NCI-H2196 treated with DMSO at 0.1 percent for 48 hours (cell line): ENCODE results near the gene GCN1.
"Not testable (repeated sequence)": the region's sequence is repeated elsewhere in the genome, so short reads cannot be mapped to it uniquely, and the experiment has no call there.

Experiments
- DNase-seq: peaks from one replicate; lab custom pipeline; 2025; ENCODE audit not compliant: unreplicated experiment; lab: John Stamatoyannopoulos, UW

The GCN1 gene

GRCh38 chr12:120194534-120195395 is at the start of gene GCN1:
Gene GCN1 (minus strand): TSS chr12:120194715. CDS start chr12:120194697, 18 bp downstream.
- peak; percentile 16 for DNase-seq

- DNase-seq: no peak
These were observed 48.6 kb upstream of the GCN1 start for GRCh38 chr12:120242971-120243699.

- DNase-seq: no peak
These were observed 47.8 kb upstream of the GCN1 start for GRCh38 chr12:120242275-120242799.

GRCh38 chr12:120241561-120242274 is 47.2 kb upstream of the GCN1 start:
- no peak for DNase-seq

- no peak for DNase-seq
These were observed 45.9 kb upstream of the GCN1 start for GRCh38 chr12:120240495-120240833.

- no peak for DNase-seq
These were observed 45.4 kb upstream of the GCN1 start for GRCh38 chr12:120239776-120240494.

- DNase-seq: no peak
These were observed 44.4 kb upstream of the GCN1 start for GRCh38 chr12:120238839-120239445.

- no peak for DNase-seq
These were observed 43.7 kb upstream of the GCN1 start for GRCh38 chr12:120238217-120238616.

GRCh38 chr12:120237360-120238171 is 43.1 kb upstream of the GCN1 start:
- no peak for DNase-seq

- DNase-seq: not testable (repeated sequence)
These were observed 42.3 kb upstream of the GCN1 start for GRCh38 chr12:120236809-120237208.

GRCh38 chr12:120235369-120236323 is 41.1 kb upstream of the GCN1 start:
- DNase-seq: no peak

- DNase-seq: peak; percentile 73
These were observed 40.3 kb upstream of the GCN1 start for GRCh38 chr12:120234643-120235368.

- peak; percentile 91 for DNase-seq
These were observed 36.9 kb upstream of the GCN1 start for GRCh38 chr12:120231316-120232011.

GRCh38 chr12:120230974-120231315 is 36.4 kb upstream of the GCN1 start:
- DNase-seq: no peak

GRCh38 chr12:120230326-120230973 is 35.9 kb upstream of the GCN1 start:
- DNase-seq: peak; percentile 54

- DNase-seq: no peak
These were observed 35.2 kb upstream of the GCN1 start for GRCh38 chr12:120229487-120230325.
